Measurements from ENCODE around the gene CBFA2T3.
"Not testable (repeated sequence)": the region's sequence is repeated elsewhere in the genome, so short reads cannot be mapped to it uniquely, and the experiment has no call there.

CBFA2T3 gene

GRCh38 chr16:89010210-89010925 is 33.4 kb upstream of the CBFA2T3 start:
- no peak for DNase-seq (ENCODE audit: low spot score)
- TF ChIP-seq CTCF (IDR thresholded peaks at IDR 0.05) = no peak
- Histone ChIP-seq H3K27ac (no peak overlapping the region), H3K4me3 (no peak overlapping the region)

- TF ChIP-seq CTCF (IDR thresholded peaks at IDR 0.05) = no peak
- no peak for DNase-seq (ENCODE audit: low spot score)
- no peak overlapping the region for H3K4me3 ChIP-seq
- H3K27ac ChIP-seq = no peak overlapping the region
Observed at GRCh38 chr16:89009343-89010209, 32.6 kb upstream of the CBFA2T3 start.

- DNase-seq (ENCODE audit: low spot score); H3K27ac ChIP-seq: not testable (repeated sequence)
Observed at GRCh38 chr16:89008796-89009195, 31.8 kb upstream of the CBFA2T3 start.

GRCh38 chr16:89007371-89008249 is 30.6 kb upstream of the CBFA2T3 start:
- no peak for DNase-seq (ENCODE audit: low spot score)
- Histone ChIP-seq H3K4me3 (no peak overlapping the region), H3K27ac (no peak overlapping the region)
- no peak for TF ChIP-seq CTCF (IDR thresholded peaks at IDR 0.05)

More at GRCh38 chr16:89008796-89009195, 31.8 kb upstream of the CBFA2T3 start:
- H3K4me3 ChIP-seq = not testable (repeated sequence)

- no peak overlapping the region for H3K4me3 ChIP-seq
- DNase-seq (ENCODE audit: low spot score) = no peak
- TF ChIP-seq CTCF (IDR thresholded peaks at IDR 0.05) = no peak
- H3K27ac ChIP-seq = no peak overlapping the region
Observed at GRCh38 chr16:89006036-89006752, 29.2 kb upstream of the CBFA2T3 start.

- H3K27ac ChIP-seq = no peak overlapping the region
- no peak for DNase-seq (ENCODE audit: low spot score)
- no peak overlapping the region for H3K4me3 ChIP-seq
- TF ChIP-seq CTCF (IDR thresholded peaks at IDR 0.05) = no peak
Observed at GRCh38 chr16:89005201-89006035, 28.4 kb upstream of the CBFA2T3 start.
